ENCODE data around the gene GFY. TPM values are rescaled to one million over a fixed set of nuclear protein-coding genes. Genes with fewer than 3 reads are reported as not detected.

The GFY gene
- total and polyA plus RNA-seq, 2 donors (not counting 3 experiments of a cell fraction or from before 2014, with no cell fraction given), result not detected

- ChIA-PET CTCF (interaction anchor here (1.2 kb wide), 2 partner anchors 17 to 19 kb away, joined by 3 read pairs; no protein-coding TSS in a partner anchor), POLR2A (no interaction called here)
- Histone ChIP-seq H3K4me3 (replicated peaks in 1 of 3; ENCODE audit: insufficient read depth in 1 of 3, low read depth in 1 of 3, low read length in 3 of 3) (no peak overlapping the region), H3K4me2 (ENCODE audit: insufficient read depth, low read length) (no peak overlapping the region), H3K36me3 (ENCODE audit: control insufficient read depth in 2 of 2, extremely low read depth in 1 of 2, insufficient read depth in 2 of 2, low read length in 2 of 2) (no peaks in the 10 kb centered on the region), H3K79me2 (ENCODE audit: control insufficient read depth, insufficient read depth, low read length) (no peaks in the 10 kb centered on the region), H3K4me1 (ENCODE audit: control insufficient read depth, extremely low read depth, insufficient read depth, low read length) (peaks cover 3% of the 10 kb centered on the region), H3K27ac (ENCODE audit: insufficient read depth, low read depth, low read length) (no peak overlapping the region), H3K9me1 (replicated peaks; ENCODE audit: control insufficient read depth, extremely low read depth, insufficient read depth, low read length) (no peaks in the 10 kb centered on the region), H4K20me1 (replicated peaks; ENCODE audit: control insufficient read depth, extremely low read depth, insufficient read depth, low read length) (no peaks in the 10 kb centered on the region), H3K9ac (replicated peaks; ENCODE audit: extremely low read depth, insufficient read depth, low read length) (no peak overlapping the region), H2AFZ (ENCODE audit: low read depth, low read length) (no peak overlapping the region), H3K9me3 (replicated peaks; ENCODE audit: control insufficient read depth, insufficient read depth, low read length) (no peaks in the 10 kb centered on the region), H3K27me3 (ENCODE audit: control insufficient read depth in 2 of 2, insufficient read depth in 2 of 2, low read length in 2 of 2) (peaks cover 78% of the 10 kb centered on the region in 2 experiments)
- dilution Hi-C loops (cut with MboI; ENCODE audit: extremely low pct_ligation_motif_present, low sequenced_read_pairs), result no loop called here
- intact Hi-C loops (cut with micrococcal nuclease), result no loop called here
- no TSS peak for BruUV-seq (replicated peaks)
- DNase-seq (ENCODE audit: low read depth, low spot score), result no peak
- no peak for FAIRE-seq
- TF ChIP-seq MAX (IDR thresholded peaks at IDR 0.05; ENCODE audit: insufficient read depth, insufficient read length) (no peak), JUN (IDR thresholded peaks at IDR 0.05; ENCODE audit: borderline replicate concordance, insufficient read depth, insufficient read length, low read depth) (no peak), GATA2 (IDR thresholded peaks at IDR 0.05; ENCODE audit: insufficient read depth, insufficient read length, low read depth, low read length) (no peak), FOS (IDR thresholded peaks at IDR 0.05; ENCODE audit: borderline replicate concordance, insufficient read depth, low read length) (no peak), EZH2 (IDR thresholded peaks at IDR 0.05; ENCODE audit: borderline replicate concordance, low read depth, low read length, severe bottlenecking) (no peak), POLR2AphosphoS5 (IDR thresholded peaks at IDR 0.05; ENCODE audit: insufficient read depth, low read depth, low read length) (no peak), MYC (IDR thresholded peaks at IDR 0.05; ENCODE audit: low read depth, low read length) (no peak), POLR2A (IDR thresholded peaks at IDR 0.05; ENCODE audit: low read depth, low read length) (no peak)
- TF ChIP-seq, protein P1, sequence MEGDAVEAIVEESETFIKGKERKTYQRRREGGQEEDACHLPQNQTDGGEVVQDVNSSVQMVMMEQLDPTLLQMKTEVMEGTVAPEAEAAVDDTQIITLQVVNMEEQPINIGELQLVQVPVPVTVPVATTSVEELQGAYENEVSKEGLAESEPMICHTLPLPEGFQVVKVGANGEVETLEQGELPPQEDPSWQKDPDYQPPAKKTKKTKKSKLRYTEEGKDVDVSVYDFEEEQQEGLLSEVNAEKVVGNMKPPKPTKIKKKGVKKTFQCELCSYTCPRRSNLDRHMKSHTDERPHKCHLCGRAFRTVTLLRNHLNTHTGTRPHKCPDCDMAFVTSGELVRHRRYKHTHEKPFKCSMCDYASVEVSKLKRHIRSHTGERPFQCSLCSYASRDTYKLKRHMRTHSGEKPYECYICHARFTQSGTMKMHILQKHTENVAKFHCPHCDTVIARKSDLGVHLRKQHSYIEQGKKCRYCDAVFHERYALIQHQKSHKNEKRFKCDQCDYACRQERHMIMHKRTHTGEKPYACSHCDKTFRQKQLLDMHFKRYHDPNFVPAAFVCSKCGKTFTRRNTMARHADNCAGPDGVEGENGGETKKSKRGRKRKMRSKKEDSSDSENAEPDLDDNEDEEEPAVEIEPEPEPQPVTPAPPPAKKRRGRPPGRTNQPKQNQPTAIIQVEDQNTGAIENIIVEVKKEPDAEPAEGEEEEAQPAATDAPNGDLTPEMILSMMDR (IDR thresholded peaks at IDR 0.05; ENCODE audit: extremely low read depth in 1 of 2, insufficient read depth in 1 of 2, low read depth in 1 of 2, low read length in 2 of 2), result no peak
Measured at GRCh38 chr19:49435670-49436069, 10.5 kb downstream of the GFY start.

Data from endothelial cell of umbilical vein (primary cell).